Measurements from ENCODE around the gene SERPINA12.

DNA sequence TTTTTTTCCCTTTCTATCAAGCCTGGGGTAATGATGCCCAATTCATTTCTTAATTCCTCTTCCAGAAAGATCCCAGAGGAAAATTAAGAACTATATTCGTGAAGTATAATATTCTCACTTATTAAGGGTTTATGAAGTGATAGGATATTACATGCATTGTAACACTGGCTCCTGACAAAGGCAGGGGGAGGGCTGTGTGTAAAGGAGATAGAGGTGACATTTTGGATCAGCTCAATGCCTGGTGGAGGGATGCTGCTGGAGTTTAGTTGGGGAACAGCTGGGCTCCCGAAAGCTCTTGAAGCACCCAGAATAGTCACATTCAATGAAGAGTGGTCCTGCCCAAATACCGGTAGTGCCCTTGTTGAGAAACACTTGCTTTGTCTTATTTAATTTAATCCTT lies 57.4 kb downstream of the SERPINA12 start:
- TF ChIP-seq, protein P1, sequence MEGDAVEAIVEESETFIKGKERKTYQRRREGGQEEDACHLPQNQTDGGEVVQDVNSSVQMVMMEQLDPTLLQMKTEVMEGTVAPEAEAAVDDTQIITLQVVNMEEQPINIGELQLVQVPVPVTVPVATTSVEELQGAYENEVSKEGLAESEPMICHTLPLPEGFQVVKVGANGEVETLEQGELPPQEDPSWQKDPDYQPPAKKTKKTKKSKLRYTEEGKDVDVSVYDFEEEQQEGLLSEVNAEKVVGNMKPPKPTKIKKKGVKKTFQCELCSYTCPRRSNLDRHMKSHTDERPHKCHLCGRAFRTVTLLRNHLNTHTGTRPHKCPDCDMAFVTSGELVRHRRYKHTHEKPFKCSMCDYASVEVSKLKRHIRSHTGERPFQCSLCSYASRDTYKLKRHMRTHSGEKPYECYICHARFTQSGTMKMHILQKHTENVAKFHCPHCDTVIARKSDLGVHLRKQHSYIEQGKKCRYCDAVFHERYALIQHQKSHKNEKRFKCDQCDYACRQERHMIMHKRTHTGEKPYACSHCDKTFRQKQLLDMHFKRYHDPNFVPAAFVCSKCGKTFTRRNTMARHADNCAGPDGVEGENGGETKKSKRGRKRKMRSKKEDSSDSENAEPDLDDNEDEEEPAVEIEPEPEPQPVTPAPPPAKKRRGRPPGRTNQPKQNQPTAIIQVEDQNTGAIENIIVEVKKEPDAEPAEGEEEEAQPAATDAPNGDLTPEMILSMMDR (IDR thresholded peaks at IDR 0.05): no peak
- TF ChIP-seq, protein P2, sequence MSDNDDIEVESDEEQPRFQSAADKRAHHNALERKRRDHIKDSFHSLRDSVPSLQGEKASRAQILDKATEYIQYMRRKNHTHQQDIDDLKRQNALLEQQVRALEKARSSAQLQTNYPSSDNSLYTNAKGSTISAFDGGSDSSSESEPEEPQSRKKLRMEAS (IDR thresholded peaks at IDR 0.05): no peak
- TF ChIP-seq RAD21 (conservative IDR thresholded peaks at IDR 0.05 in 1 of 2, IDR thresholded peaks at IDR 0.05 in 1 of 2) (no peak), ZNF302 (CRISPR knock-in tag; IDR thresholded peaks at IDR 0.05) (no peak), BHLHE40 (IDR thresholded peaks at IDR 0.05; ENCODE audit: low read depth, low read length) (no peak)
- TF ChIP-seq, protein P3, sequence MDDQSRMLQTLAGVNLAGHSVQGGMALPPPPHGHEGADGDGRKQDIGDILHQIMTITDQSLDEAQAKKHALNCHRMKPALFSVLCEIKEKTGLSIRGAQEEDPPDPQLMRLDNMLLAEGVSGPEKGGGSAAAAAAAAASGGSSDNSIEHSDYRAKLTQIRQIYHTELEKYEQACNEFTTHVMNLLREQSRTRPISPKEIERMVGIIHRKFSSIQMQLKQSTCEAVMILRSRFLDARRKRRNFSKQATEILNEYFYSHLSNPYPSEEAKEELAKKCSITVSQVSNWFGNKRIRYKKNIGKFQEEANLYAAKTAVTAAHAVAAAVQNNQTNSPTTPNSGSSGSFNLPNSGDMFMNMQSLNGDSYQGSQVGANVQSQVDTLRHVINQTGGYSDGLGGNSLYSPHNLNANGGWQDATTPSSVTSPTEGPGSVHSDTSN (IDR thresholded peaks at IDR 0.05): no peak
- TF ChIP-seq, protein P4, sequence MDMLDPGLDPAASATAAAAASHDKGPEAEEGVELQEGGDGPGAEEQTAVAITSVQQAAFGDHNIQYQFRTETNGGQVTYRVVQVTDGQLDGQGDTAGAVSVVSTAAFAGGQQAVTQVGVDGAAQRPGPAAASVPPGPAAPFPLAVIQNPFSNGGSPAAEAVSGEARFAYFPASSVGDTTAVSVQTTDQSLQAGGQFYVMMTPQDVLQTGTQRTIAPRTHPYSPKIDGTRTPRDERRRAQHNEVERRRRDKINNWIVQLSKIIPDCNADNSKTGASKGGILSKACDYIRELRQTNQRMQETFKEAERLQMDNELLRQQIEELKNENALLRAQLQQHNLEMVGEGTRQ (IDR thresholded peaks at IDR 0.05): no peak
